K562 (cell line): ENCODE measurements around the gene SUPT16H. TPM values are rescaled to one million over a fixed set of nuclear protein-coding genes. Genes with fewer than 3 reads are reported as not detected.

Source experiments
- polyA plus RNA-seq, 8 experiments: library from polyadenylated mRNA; depleted of rRNA in 4 of 8; stranded (reverse) in 5 of 8; unstranded in 3 of 8; fragments of >200 nt; fragmentation: Nextera tagmentation in 2 of 8; fragmentation: Illumina TruSeq in 1 of 8; extraction: Ambion mirVana in 2 of 8; extraction: Trizol in 1 of 8; gene quantifications; 2 replicates each; pipeline versions ENCODE4 v1.2.1 to v1.2.3, GENCODE V29; 2011 to 2014; ENCODE audit warnings: inconsistent platforms in 1 of 8, missing spikeins in 1 of 8
- total RNA-seq, 7 experiments: library from RNA; depleted of rRNA in 6 of 7; stranded (reverse); fragments of >200 nt in 6 of 7; fragmentation: Illumina TruSeq in 2 of 7; extraction: Trizol in 2 of 7; gene quantifications; 2 replicates each; pipeline versions ENCODE4 v1.2.1 to v1.2.3, GENCODE V29; 2011 to 2021; ENCODE audit warnings: low replicate concordance in 1 of 7
- TF ChIP-seq, protein P1 (sequence below), 2 experiments: fragments of 450-650 bp in 1 of 2; sonication (generic) in 1 of 2; formaldehyde crosslinking in 1 of 2; IDR thresholded peaks; 2 replicates each; pipeline versions ENCODE4 v1.7.1 to v1.9.0; 2016 to 2022; ENCODE audit warnings: inconsistent platforms in 1 of 2, mild to moderate bottlenecking in 1 of 2, missing genetic modification reagents in 1 of 2

SUPT16H gene
- total and polyA plus RNA-seq, 9 of the 15 experiments (the other 6 are each of a cell fraction or from before 2014, with no cell fraction given) = 75.4 to 152 (median 105) TPM

- TF ChIP-seq, protein P1, sequence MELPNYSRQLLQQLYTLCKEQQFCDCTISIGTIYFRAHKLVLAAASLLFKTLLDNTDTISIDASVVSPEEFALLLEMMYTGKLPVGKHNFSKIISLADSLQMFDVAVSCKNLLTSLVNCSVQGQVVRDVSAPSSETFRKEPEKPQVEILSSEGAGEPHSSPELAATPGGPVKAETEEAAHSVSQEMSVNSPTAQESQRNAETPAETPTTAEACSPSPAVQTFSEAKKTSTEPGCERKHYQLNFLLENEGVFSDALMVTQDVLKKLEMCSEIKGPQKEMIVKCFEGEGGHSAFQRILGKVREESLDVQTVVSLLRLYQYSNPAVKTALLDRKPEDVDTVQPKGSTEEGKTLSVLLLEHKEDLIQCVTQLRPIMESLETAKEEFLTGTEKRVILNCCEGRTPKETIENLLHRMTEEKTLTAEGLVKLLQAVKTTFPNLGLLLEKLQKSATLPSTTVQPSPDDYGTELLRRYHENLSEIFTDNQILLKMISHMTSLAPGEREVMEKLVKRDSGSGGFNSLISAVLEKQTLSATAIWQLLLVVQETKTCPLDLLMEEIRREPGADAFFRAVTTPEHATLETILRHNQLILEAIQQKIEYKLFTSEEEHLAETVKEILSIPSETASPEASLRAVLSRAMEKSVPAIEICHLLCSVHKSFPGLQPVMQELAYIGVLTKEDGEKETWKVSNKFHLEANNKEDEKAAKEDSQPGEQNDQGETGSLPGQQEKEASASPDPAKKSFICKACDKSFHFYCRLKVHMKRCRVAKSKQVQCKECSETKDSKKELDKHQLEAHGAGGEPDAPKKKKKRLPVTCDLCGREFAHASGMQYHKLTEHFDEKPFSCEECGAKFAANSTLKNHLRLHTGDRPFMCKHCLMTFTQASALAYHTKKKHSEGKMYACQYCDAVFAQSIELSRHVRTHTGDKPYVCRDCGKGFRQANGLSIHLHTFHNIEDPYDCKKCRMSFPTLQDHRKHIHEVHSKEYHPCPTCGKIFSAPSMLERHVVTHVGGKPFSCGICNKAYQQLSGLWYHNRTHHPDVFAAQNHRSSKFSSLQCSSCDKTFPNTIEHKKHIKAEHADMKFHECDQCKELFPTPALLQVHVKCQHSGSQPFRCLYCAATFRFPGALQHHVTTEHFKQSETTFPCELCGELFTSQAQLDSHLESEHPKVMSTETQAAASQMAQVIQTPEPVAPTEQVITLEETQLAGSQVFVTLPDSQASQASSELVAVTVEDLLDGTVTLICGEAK (IDR thresholded peaks at IDR 0.05) = no peak
- TF ChIP-seq, protein P1 (CRISPR knock-in tag; IDR thresholded peaks at IDR 0.05) = no peak
Measured at GRCh38 chr14:21406213-21406612, 22.4 kb upstream of the SUPT16H start (continued).
